H9 (cell line): ENCODE data around the gene SNRNP35. TPM values are rescaled to one million over a fixed set of nuclear protein-coding genes. Genes with fewer than 3 reads are reported as not detected.

Experiments used
- DNase-seq: peaks from one replicate; pipeline ENCODE4 v3.0.0-alpha.2; 2017
- H2AFZ ChIP-seq: one replicate; pipeline ENCODE4 v1.6.1; 2013; ENCODE audit warnings: mild to moderate bottlenecking, low read length, control low read depth, moderate library complexity
- H2AK5ac ChIP-seq: 2 replicates; pipeline ENCODE4 v1.6.1; 2013; ENCODE audit warnings: low read length, control low read depth, mixed read lengths; ENCODE audit not compliant: insufficient read length
- H2BK120ac ChIP-seq: one replicate; pipeline ENCODE4 v1.6.1; 2013; ENCODE audit warnings: low read depth, mild to moderate bottlenecking, low read length, control low read depth, inconsistent platforms; ENCODE audit not compliant: poor library complexity, severe bottlenecking
- H2BK12ac ChIP-seq: 2 replicates; pipeline ENCODE4 v1.6.1; 2013; ENCODE audit warnings: low read length, control low read depth, mixed read lengths, low read depth; ENCODE audit not compliant: insufficient read length
- H2BK15ac ChIP-seq: 2 replicates; pipeline ENCODE4 v1.6.1; 2013; ENCODE audit warnings: low read depth, low read length, control low read depth
- H2BK20ac ChIP-seq: one replicate; pipeline ENCODE4 v1.6.1; 2013; ENCODE audit warnings: low read depth, mild to moderate bottlenecking, low read length, control low read depth, inconsistent platforms; ENCODE audit not compliant: poor library complexity, severe bottlenecking
- H2BK5ac ChIP-seq: 2 replicates; pipeline ENCODE4 v1.6.1; 2013; ENCODE audit warnings: low read length, control low read depth, mixed read lengths; ENCODE audit not compliant: insufficient read length
- H3K14ac ChIP-seq: 2 replicates; pipeline ENCODE4 v1.6.1; 2013; ENCODE audit warnings: low read length, control low read depth; ENCODE audit not compliant: insufficient read depth
- H3K18ac ChIP-seq: 2 replicates; pipeline ENCODE4 v1.6.1; 2013; ENCODE audit warnings: low read depth, mild to moderate bottlenecking, mixed read lengths, low read length, control low read depth; ENCODE audit not compliant: insufficient read length
- H3K23ac ChIP-seq: 2 replicates; pipeline ENCODE4 v1.6.1; 2013; ENCODE audit warnings: low read length, control low read depth, mixed read lengths, low read depth; ENCODE audit not compliant: insufficient read length
- H3K23me2 ChIP-seq: 2 replicates; pipeline ENCODE4 v1.6.1; 2013; ENCODE audit warnings: low read depth, mild to moderate bottlenecking, mixed read lengths, low read length, control low read depth; ENCODE audit not compliant: insufficient read length, poor library complexity, severe bottlenecking
- H3K27ac ChIP-seq: 2 replicates; pipeline ENCODE4 v1.5.1; 2013; ENCODE audit warnings: low read length, control low read depth, mixed read lengths, low read depth; ENCODE audit not compliant: insufficient read length
- H3K27me3 ChIP-seq: 2 replicates; pipeline ENCODE4 v1.6.1; 2013; ENCODE audit warnings: low read length, control low read depth, inconsistent platforms; ENCODE audit not compliant: insufficient read depth
- H3K4ac ChIP-seq: 2 replicates; pipeline ENCODE4 v1.6.1; 2013; ENCODE audit warnings: low read depth, mild to moderate bottlenecking, control low read depth, inconsistent platforms, low read length, moderate library complexity
- H3K4me1 ChIP-seq: 2 replicates; pipeline ENCODE4 v1.6.1; 2013; ENCODE audit warnings: low read length, control low read depth, inconsistent platforms; ENCODE audit not compliant: insufficient read depth
- H3K4me2 ChIP-seq: 2 replicates; pipeline ENCODE4 v1.6.1; 2013; ENCODE audit warnings: low read length, control low read depth, mixed read lengths; ENCODE audit not compliant: insufficient read length, insufficient read depth
- H3K56ac ChIP-seq: 2 replicates; pipeline ENCODE4 v1.6.1; 2013; ENCODE audit warnings: low read depth, mild to moderate bottlenecking, mixed read lengths, low read length, control low read depth; ENCODE audit not compliant: insufficient read length
- H3K79me1 ChIP-seq: 2 replicates; pipeline ENCODE4 v1.6.1; 2013; ENCODE audit warnings: low read depth, mild to moderate bottlenecking, moderate library complexity, low read length, control low read depth, inconsistent platforms; ENCODE audit not compliant: insufficient read depth, poor library complexity, severe bottlenecking
- H3K79me2 ChIP-seq: 2 replicates; pipeline ENCODE4 v1.6.1; 2013; ENCODE audit warnings: low read length, control low read depth, inconsistent platforms; ENCODE audit not compliant: insufficient read depth
- H3K9ac ChIP-seq: 2 replicates; pipeline ENCODE4 v1.6.1; 2013; ENCODE audit warnings: low read length, control low read depth, mixed read lengths; ENCODE audit not compliant: insufficient read length; ENCODE audit errors: extremely low read depth
- H3K9me3 ChIP-seq: one replicate; pipeline ENCODE4 v1.6.1; 2013; ENCODE audit warnings: low read depth, low read length, inconsistent platforms; ENCODE audit not compliant: control insufficient read depth
- H3T11ph ChIP-seq: one replicate; pipeline ENCODE4 v1.6.1; 2013; ENCODE audit warnings: mild to moderate bottlenecking, low read length, control low read depth, inconsistent platforms
- H4K20me1 ChIP-seq: one replicate; pipeline ENCODE4 v1.6.1; 2013; ENCODE audit not compliant: control insufficient read depth, insufficient read length, insufficient read depth
- H4K5ac ChIP-seq: 2 replicates; pipeline ENCODE4 v1.6.1; 2013; ENCODE audit warnings: low read depth, mild to moderate bottlenecking, mixed read lengths, low read length, control low read depth; ENCODE audit not compliant: insufficient read length
- H4K8ac ChIP-seq: replicated peaks from 2 replicates; pipeline ENCODE4 v1.6.1; 2013; ENCODE audit warnings: low read length, control low read depth, mixed read lengths, low read depth; ENCODE audit not compliant: insufficient read length
- H4K91ac ChIP-seq: 2 replicates; pipeline ENCODE4 v1.6.1; 2013; ENCODE audit warnings: low read depth, mild to moderate bottlenecking, moderate library complexity, mixed read lengths, low read length, control low read depth; ENCODE audit not compliant: insufficient read length
- H3K27ac Mint-ChIP-seq, 3 experiments: 2 replicates in 2 of 3; 3 replicates in 1 of 3; pipeline ENCODE4 v1.8.0; 2020 to 2021; ENCODE audit warnings: mixed read lengths in 3 of 3, mild to moderate bottlenecking in 1 of 3, moderate library complexity in 1 of 3
- H3K27me3 Mint-ChIP-seq: 2 replicates; pipeline ENCODE4 v1.8.0; 2021; ENCODE audit warnings: low read depth, mild to moderate bottlenecking, moderate library complexity, mixed read lengths
- H3K36me3 Mint-ChIP-seq, 3 experiments: 2 replicates in 2 of 3; 3 replicates in 1 of 3; pipeline ENCODE4 v1.8.0; 2020 to 2021; ENCODE audit warnings: low read depth in 3 of 3, mixed read lengths in 3 of 3; ENCODE audit not compliant: insufficient read depth in 1 of 3
- H3K4me1 Mint-ChIP-seq, 2 experiments: 2 replicates each; pipeline ENCODE4 v1.8.0; 2020; ENCODE audit warnings: mixed read lengths in 2 of 2
- H3K4me3 Mint-ChIP-seq, 2 experiments: 2 replicates in 1 of 2; 3 replicates in 1 of 2; pipeline ENCODE4 v1.8.0; 2020 to 2021; ENCODE audit warnings: mild to moderate bottlenecking in 2 of 2, mixed read lengths in 2 of 2, moderate library complexity in 1 of 2
- H3K9me3 Mint-ChIP-seq, 2 experiments: 2 replicates in 1 of 2; 3 replicates in 1 of 2; pipeline ENCODE4 v1.8.0; 2020; ENCODE audit warnings: mild to moderate bottlenecking in 2 of 2, mixed read lengths in 2 of 2, moderate library complexity in 1 of 2
- WGBS: extraction: QIAGEN DNeasy Blood & Tissue Kit; methylation state at CpG from one replicate; pipeline ENCODE4 v1.1.7; 2013; ENCODE audit warnings: missing lambda C conversion rate, low lambda C conversion rate, mixed read lengths; ENCODE audit not compliant: insufficient read length; ENCODE audit errors: extremely low coverage; 5-methylcytosine and 5-hydroxymethylcytosine counted together
- total RNA-seq: library from RNA; stranded (reverse); gene quantifications from 2 replicates; pipeline ENCODE4 v1.2.1, GENCODE V29; 2021
- TF ChIP-seq, protein P1 (sequence below): fragments of 200-600 bp; sonication (generic); conservative IDR thresholded peaks from 3 replicates; pipeline ENCODE4 v1.8.0; 2021; ENCODE audit warnings: antibody characterized with exemption, mild to moderate bottlenecking

The SNRNP35 gene
- total RNA-seq, 1 experiment from 2014 or later = 16.3 TPM

DNA sequence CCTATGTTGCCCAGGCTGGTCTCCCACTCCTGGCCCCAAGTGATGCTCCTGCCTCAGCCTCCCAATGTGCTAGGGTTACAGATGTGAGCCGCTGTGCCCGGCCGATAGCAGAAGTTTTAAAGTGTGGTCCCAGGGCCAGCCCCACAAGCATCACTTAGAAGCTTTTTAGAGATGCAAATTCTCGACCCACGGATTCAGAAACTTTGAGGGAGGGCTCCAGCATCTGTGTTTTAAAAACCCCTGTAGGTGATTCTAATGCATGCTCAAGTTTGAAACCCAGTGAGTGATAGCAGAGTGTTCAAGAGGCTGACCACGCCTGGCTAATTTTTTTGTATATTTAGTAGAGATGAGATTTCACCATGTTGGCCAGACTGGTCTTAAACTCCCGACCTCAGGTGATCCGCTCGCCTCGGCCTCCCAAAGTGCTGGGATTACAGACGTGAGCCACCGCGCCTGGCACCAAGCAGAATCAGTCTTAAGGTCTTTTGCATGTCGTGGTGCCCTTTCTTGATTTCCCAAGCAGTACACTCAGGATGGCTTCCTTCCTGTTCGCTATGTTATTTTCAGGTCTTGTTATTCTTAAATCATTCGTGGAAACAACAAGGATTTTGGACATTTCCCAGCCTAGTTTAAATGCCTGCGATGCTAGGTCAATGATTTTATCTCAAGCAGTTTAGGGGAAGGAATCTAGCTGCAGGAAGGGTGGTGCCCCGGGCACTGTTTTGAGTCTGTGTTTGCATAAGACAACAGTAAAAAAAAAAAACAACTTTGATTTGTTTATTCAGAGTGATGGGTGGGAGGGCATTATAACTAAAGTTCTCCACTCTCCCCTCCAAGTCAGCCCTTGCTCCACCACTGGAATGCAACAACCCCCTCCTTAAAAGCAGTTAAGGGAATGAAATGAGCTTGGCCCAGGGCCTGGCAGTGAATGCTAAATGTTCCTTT lies 12.3 kb upstream of the SNRNP35 start:
- Histone ChIP-seq H3K4me2 (no peak overlapping the region), H3K14ac (no peak overlapping the region), H3K4ac (no peak overlapping the region), H3K23ac (no peak overlapping the region), H3K18ac (no peak overlapping the region), H4K5ac (no peak overlapping the region), H3K79me2 (no peaks in the 10 kb centered on the region), H3T11ph (no peak overlapping the region), H3K9me3 (no peaks in the 10 kb centered on the region), H3K27ac (no peak overlapping the region), H3K27me3 (no peaks in the 10 kb centered on the region), H2BK20ac (no peak overlapping the region), H3K4me1 (no peaks in the 10 kb centered on the region), H4K20me1 (no peaks in the 10 kb centered on the region), H3K23me2 (no peaks in the 10 kb centered on the region), H3K9ac (no peak overlapping the region), H3K56ac (no peak overlapping the region), H4K91ac (no peak overlapping the region), H4K8ac (no peak overlapping the region), H2BK5ac (no peak overlapping the region), H2AFZ (no peak overlapping the region), H2BK120ac (no peak overlapping the region), H2BK12ac (no peak overlapping the region), H3K79me1 (no peaks in the 10 kb centered on the region), H2AK5ac (no peak overlapping the region), H2BK15ac (no peak overlapping the region)
- Mint-ChIP-seq H3K27me3 (peaks cover 23% of the 10 kb centered on the region), H3K9me3 (no peaks in the 10 kb centered on the region; a peak in 1 of 5 replicates), H3K36me3 (no peaks in the 10 kb centered on the region), H3K4me3 (no peak overlapping the region), H3K27ac (peak overlapping the region in 1 of 3 experiments; percentile 44; a peak in 2 of 7 replicates), H3K4me1 (peaks cover 6 to 10% of the 10 kb centered on the region in 2 experiments)
- DNase-seq = no peak
- TF ChIP-seq, protein P1, sequence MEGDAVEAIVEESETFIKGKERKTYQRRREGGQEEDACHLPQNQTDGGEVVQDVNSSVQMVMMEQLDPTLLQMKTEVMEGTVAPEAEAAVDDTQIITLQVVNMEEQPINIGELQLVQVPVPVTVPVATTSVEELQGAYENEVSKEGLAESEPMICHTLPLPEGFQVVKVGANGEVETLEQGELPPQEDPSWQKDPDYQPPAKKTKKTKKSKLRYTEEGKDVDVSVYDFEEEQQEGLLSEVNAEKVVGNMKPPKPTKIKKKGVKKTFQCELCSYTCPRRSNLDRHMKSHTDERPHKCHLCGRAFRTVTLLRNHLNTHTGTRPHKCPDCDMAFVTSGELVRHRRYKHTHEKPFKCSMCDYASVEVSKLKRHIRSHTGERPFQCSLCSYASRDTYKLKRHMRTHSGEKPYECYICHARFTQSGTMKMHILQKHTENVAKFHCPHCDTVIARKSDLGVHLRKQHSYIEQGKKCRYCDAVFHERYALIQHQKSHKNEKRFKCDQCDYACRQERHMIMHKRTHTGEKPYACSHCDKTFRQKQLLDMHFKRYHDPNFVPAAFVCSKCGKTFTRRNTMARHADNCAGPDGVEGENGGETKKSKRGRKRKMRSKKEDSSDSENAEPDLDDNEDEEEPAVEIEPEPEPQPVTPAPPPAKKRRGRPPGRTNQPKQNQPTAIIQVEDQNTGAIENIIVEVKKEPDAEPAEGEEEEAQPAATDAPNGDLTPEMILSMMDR = no peak
- WGBS = no CpG with 5 or more reads among the region's 18 CpGs
